C4-2B (cell line): ENCODE data around the gene ZNF446.

Experiments used
- CTCF ChIP-seq: fragments of 450-650 bp; conservative IDR thresholded peaks from 2 replicates; pipeline ENCODE4 v1.5.1; 2017; ENCODE audit warnings: mild to moderate bottlenecking
- ZFX ChIP-seq: fragments of 450-650 bp; IDR thresholded peaks from 2 replicates; pipeline ENCODE4 v1.6.1; 2017

- TF ChIP-seq CTCF, result no peak
- no peak for TF ChIP-seq ZFX
Observed at GRCh38 chr19:58522709-58523108, 46.6 kb downstream of the ZNF446 start.
